Mucosa of descending colon (tissue), 3 donors: ENCODE data around the gene PLA2G2F. TPM values are rescaled to one million over a fixed set of nuclear protein-coding genes. Genes with fewer than 3 reads are reported as not detected.

Experiments
- ATAC-seq: fragments of 200-7000 bp; cut with Tn5 transposase; one replicate; pipeline ENCODE4 v1.9.1; 2020; ENCODE audit warnings: mild to moderate bottlenecking, moderate library complexity
- DNase-seq, 3 donors: peaks; one replicate each; pipeline ENCODE4 v3.0.0-alpha.2; 2020
- H3K36me3 ChIP-seq: fragments of 200-600 bp; one replicate; pipeline ENCODE4 v1.8.0; 2021; ENCODE audit warnings: low read depth, mild to moderate bottlenecking
- H3K4me1 ChIP-seq: fragments of 200-600 bp; one replicate; pipeline ENCODE4 v1.8.0; 2021; ENCODE audit warnings: low read depth, mild to moderate bottlenecking
- H3K4me3 ChIP-seq: fragments of 200-600 bp; one replicate; pipeline ENCODE4 v1.8.0; 2021; ENCODE audit warnings: mild to moderate bottlenecking
- H3K9me3 ChIP-seq: fragments of 200-600 bp; one replicate; pipeline ENCODE4 v1.8.0; 2021; ENCODE audit warnings: mild to moderate bottlenecking
- intact Hi-C, 2 donors: fragments of 100-400 bp; cut with DNase I in 1 of 2; cut with micrococcal nuclease in 1 of 2; formaldehyde crosslinking; loops; one replicate each; pipeline versions ENCODE4 v1.11.0 to v1.11.1; 2022; cut with DNase I, micrococcal nuclease
- long read RNA-seq, 2 donors: library from polyadenylated mRNA; unstranded; transcript quantifications; one replicate each; pipeline ENCODE4 v2.0.0, GENCODE V29; 2019 to 2021
- total RNA-seq, 3 donors: library from RNA; stranded (reverse); fragmentation: NEBNext Ultra II Directional in 2 of 3; extraction: Animal tissue kit (Norgen Biotek cat#: 25700) in 2 of 3; gene quantifications; one replicate each; pipeline versions ENCODE4 v1.2.1 to v1.2.4, GENCODE V29; 2021 to 2023
- TF ChIP-seq, protein P1 (sequence below): fragments of 200-600 bp; IDR thresholded peaks from one replicate; pipeline ENCODE4 v1.8.0; 2022; ENCODE audit warnings: antibody characterized with exemption, mild to moderate bottlenecking
- donor health status: DM: no; HTN: no; CAD: no; lungs with moderate emphysema.
- donor health status: DM: no; HTN: no; CAD: no.
- donor health status: DM: no; HTN: yes; CAD: no.

Gene PLA2G2F, protein sequence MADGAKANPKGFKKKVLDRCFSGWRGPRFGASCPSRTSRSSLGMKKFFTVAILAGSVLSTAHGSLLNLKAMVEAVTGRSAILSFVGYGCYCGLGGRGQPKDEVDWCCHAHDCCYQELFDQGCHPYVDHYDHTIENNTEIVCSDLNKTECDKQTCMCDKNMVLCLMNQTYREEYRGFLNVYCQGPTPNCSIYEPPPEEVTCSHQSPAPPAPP
- under 1 TPM in 2 of 3 donors, not detected in 1; 0.12 to 0.80 TPM for total RNA-seq
- long read RNA-seq, donor 1 = 0 reads
- long read RNA-seq, donor 2, partial matches to known transcripts = 0 of 2 reads
- long read RNA-seq, donor 2, other reads (novel, unspliced or antisense) = 0 of 2 reads

DNA sequence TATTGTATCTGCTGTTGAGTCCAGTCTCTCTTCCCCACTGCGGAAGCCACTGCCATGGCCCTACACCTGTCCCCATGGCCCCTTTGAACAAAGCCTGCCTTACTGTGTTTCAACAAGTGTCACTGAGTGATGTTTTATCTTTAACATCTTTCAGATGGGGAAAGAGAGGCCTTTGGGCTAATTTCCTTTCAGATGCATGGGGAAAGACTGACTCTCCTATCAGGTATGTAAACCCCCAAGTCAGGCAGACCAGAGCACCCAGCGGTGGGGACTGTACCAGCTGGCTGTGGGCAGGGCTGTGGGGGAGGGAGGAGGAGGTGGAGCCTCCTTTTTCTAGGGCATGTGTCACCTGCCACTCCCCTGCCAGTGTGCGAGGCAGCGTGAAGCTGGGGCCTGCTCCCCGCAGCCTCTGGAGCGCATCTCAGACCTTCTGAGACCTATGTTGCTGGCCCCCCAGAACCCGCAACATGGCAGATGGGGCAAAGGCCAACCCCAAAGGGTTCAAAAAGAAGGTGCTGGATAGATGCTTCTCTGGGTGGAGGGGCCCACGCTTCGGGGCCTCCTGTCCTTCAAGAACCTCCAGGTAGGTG, at the start of gene PLA2G2F:
PLA2G2F (plus strand) TSS at position 363 of the 590 bp plus-strand sequence; CDS start at position 468, 105 bp downstream.
- no peaks in the 10 kb centered on the region for H3K4me1 ChIP-seq
- ATAC-seq = no peak
- H3K9me3 ChIP-seq = no peaks in the 10 kb centered on the region
- no peak within 1 kb of the TSS for H3K4me3 ChIP-seq
- DNase-seq = no peak
- H3K36me3 ChIP-seq = no peaks in the 10 kb centered on the region
- intact Hi-C loops = no loop called here
- TF ChIP-seq, protein P1, sequence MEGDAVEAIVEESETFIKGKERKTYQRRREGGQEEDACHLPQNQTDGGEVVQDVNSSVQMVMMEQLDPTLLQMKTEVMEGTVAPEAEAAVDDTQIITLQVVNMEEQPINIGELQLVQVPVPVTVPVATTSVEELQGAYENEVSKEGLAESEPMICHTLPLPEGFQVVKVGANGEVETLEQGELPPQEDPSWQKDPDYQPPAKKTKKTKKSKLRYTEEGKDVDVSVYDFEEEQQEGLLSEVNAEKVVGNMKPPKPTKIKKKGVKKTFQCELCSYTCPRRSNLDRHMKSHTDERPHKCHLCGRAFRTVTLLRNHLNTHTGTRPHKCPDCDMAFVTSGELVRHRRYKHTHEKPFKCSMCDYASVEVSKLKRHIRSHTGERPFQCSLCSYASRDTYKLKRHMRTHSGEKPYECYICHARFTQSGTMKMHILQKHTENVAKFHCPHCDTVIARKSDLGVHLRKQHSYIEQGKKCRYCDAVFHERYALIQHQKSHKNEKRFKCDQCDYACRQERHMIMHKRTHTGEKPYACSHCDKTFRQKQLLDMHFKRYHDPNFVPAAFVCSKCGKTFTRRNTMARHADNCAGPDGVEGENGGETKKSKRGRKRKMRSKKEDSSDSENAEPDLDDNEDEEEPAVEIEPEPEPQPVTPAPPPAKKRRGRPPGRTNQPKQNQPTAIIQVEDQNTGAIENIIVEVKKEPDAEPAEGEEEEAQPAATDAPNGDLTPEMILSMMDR = no peak

DNA sequence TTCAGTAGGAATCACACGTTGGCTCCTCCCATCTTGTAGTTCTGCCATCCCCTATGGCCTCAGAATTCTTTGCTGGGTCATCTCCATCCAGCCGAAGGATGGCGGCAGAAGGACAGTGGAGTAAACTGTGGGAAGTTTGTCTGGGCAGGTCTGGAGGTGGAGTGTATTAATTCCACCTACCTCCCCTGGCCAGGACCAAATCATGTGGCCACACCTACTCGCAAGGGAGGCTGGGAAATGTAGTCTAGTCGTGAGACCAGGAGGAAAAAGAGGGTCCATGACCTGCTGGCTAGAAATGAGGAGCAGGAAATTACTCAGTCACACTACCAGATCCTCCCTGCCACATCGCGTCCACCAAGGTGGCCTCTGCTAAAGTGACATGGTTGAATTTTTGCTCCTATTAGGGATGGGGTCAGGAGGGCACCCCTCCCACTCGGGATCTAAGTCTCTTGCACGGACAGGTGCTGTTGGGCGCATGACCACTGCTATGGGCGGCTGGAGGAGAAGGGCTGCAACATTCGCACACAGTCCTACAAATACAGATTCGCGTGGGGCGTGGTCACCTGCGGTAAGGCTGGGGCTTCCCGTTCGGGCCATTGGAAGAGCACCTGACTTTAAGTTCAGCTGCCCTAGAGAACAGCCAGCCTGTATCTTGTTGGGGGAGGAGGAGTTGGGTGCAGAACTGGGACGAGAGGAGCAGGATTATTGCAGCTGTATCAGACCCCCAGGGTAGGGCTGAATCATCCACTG, 49.6 kb upstream of the PLA2G2F start:
- DNase-seq (no peak), ATAC-seq (no peak)
- TF ChIP-seq, protein P1 = no peak
- H3K9me3 ChIP-seq = no peaks in the 10 kb centered on the region
- intact Hi-C loops = no loop called here
- H3K4me3 ChIP-seq = no peak overlapping the region
- no peaks in the 10 kb centered on the region for H3K36me3 ChIP-seq
- no peaks in the 10 kb centered on the region for H3K4me1 ChIP-seq

DNA sequence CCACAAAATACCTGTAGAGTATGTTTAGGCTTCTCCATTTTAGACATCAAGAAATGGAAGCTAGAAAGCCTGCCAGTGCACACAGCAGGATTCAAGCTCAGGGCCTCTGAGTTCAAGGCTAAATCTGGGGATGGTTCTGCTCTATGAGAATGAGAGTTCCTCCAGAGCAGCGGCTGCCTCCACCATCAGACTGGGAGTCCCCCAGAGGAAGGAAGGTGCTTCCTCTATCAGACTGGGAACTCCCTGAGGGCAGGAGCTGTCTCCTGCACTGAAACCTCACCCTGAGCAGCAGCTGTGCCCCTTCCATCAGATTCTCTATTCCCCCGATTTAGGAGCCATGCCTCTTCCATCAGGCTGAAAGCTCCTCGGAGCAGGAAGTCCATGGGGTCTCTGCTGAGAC, 49.0 kb upstream of the PLA2G2F start:
- Histone ChIP-seq H3K4me1 (no peaks in the 10 kb centered on the region), H3K9me3 (no peaks in the 10 kb centered on the region), H3K4me3 (no peak overlapping the region), H3K36me3 (no peaks in the 10 kb centered on the region)
- ATAC-seq (no peak), DNase-seq (no peak)
- intact Hi-C loops = no loop called here
- TF ChIP-seq, protein P1 = no peak

DNA sequence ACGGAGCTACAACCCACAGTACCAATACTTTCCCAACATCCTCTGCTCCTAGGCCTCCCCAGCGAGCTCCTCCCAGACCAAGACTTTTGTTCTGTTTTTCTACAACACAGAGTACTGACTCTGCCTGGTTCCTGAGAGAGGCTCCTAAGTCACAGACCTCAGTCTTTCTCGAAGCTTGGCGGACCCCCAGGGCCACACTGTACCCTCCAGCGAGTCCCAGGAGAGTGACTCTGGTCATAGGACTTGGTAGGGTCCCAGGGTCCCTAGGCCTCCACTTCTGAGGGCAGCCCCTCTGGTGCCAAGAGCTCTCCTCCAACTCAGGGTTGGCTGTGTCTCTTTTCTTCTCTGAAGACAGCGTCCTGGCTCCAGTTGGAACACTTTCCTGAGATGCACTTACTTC, 48.5 kb upstream of the PLA2G2F start:
- Histone ChIP-seq H3K9me3 (no peaks in the 10 kb centered on the region), H3K4me1 (no peaks in the 10 kb centered on the region), H3K4me3 (no peak overlapping the region), H3K36me3 (no peaks in the 10 kb centered on the region)
- DNase-seq (no peak), ATAC-seq (no peak)
- intact Hi-C loops = no loop called here
- TF ChIP-seq, protein P1 = no peak

DNA sequence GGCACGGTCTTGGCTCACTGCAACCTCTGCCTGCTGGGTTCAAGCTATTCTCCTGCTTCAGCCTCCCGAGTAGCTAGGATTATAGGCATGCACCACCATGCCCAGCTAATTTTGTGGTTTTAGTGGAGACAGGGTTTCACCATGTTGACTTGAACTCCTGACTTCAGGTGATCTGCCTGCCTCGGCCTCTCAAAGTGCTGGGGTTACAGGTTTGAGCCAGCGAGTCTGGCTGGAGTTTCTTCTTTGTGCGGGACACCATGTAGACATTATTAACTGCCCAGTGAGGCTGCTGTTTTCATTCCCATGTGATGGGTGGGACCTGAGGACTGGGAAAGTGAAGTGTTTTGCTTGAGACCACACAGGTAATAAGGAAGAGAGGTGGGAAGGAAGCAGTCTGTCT, 45.8 kb upstream of the PLA2G2F start:
- H3K4me1 ChIP-seq = no peaks in the 10 kb centered on the region
- no peak for ATAC-seq
- TF ChIP-seq, protein P1 = no peak
- no peak for DNase-seq
- H3K9me3 ChIP-seq = no peaks in the 10 kb centered on the region
- intact Hi-C loops = no loop called here
- H3K36me3 ChIP-seq = no peaks in the 10 kb centered on the region
- no peak overlapping the region for H3K4me3 ChIP-seq
